PC-9 (cell line): ENCODE results near the gene AP3B1. TPM values are rescaled to one million over a fixed set of nuclear protein-coding genes. Genes with fewer than 3 reads are reported as not detected.

Experiments
- BruUV-seq: library from RNA; stranded (reverse); fragments of 400-500 nt; replicated peaks from 2 replicates; lab custom pipeline; 2021; lab: Mats Ljungman, UMichigan
- CTCF ChIA-PET: fragments of 300-600 bp; sonication (Branson Sonifier 250); formaldehyde crosslinking; loops from one replicate; lab custom pipeline; 2022; ENCODE audit warnings: antibody characterized with exemption; lab: Charles Lee
- POLR2A ChIA-PET: fragments of 300-600 bp; sonication (Branson Sonifier 250); formaldehyde crosslinking; loops from one replicate; lab custom pipeline; 2022; ENCODE audit warnings: antibody characterized with exemption; ENCODE audit not compliant: unreplicated experiment; lab: Charles Lee
- DNase-seq, 2 experiments: peaks; one replicate each; pipeline versions ENCODE4 v3.0.0 to v3.0.0-alpha.2; 2015 to 2022; ENCODE audit warnings: mixed read lengths in 1 of 2
- H2AFZ ChIP-seq: fragments of 200-600 bp; sonication (generic); 2 replicates; pipeline ENCODE4 v1.8.1; 2017; ENCODE audit warnings: antibody characterized with exemption
- H3F3A ChIP-seq: fragments of 200-600 bp; sonication (generic); 2 replicates; pipeline ENCODE4 v1.8.1; 2017; ENCODE audit warnings: antibody characterized with exemption, mild to moderate bottlenecking, low read depth; ENCODE audit not compliant: insufficient read depth
- H3K27ac ChIP-seq: fragments of 200-600 bp; sonication (generic); 2 replicates; pipeline ENCODE4 v1.6.1; 2016; ENCODE audit warnings: mixed run types
- H3K27me3 ChIP-seq: fragments of 200-600 bp; sonication (generic); 2 replicates; pipeline ENCODE4 v1.6.1; 2016; ENCODE audit warnings: low read depth, mixed run types; ENCODE audit not compliant: insufficient read depth
- H3K36me3 ChIP-seq: fragments of 200-600 bp; sonication (generic); 2 replicates; pipeline ENCODE4 v1.6.1; 2016; ENCODE audit warnings: low read depth, mixed run types
- H3K4me1 ChIP-seq: fragments of 200-600 bp; sonication (generic); replicated peaks from 2 replicates; pipeline ENCODE4 v1.6.1; 2016; ENCODE audit warnings: mixed run types; ENCODE audit not compliant: insufficient read depth
- H3K4me2 ChIP-seq: fragments of 200-600 bp; sonication (generic); 2 replicates; pipeline ENCODE4 v1.6.1; 2017; ENCODE audit warnings: mixed run types
- H3K4me3 ChIP-seq: fragments of 200-600 bp; sonication (generic); 2 replicates; pipeline ENCODE4 v1.6.1; 2016; ENCODE audit warnings: mixed run types
- H3K79me2 ChIP-seq: fragments of 200-600 bp; sonication (generic); 2 replicates; pipeline ENCODE4 v1.6.1; 2017; ENCODE audit warnings: low read depth, mixed run types
- H3K9me2 ChIP-seq: fragments of 200-600 bp; sonication (generic); 2 replicates; pipeline ENCODE4 v1.8.1; 2017; ENCODE audit warnings: mild to moderate bottlenecking; ENCODE audit not compliant: insufficient read depth
- H3K9me3 ChIP-seq: fragments of 200-600 bp; sonication (generic); 2 replicates; pipeline ENCODE4 v1.8.1; 2016; ENCODE audit warnings: low read depth; ENCODE audit not compliant: insufficient read depth
- H4K20me1 ChIP-seq: fragments of 200-600 bp; sonication (generic); 2 replicates; pipeline ENCODE4 v1.8.1; 2017; ENCODE audit not compliant: insufficient read depth
- EZH2 ChIP-seq: fragments of 200-600 bp; sonication (generic); IDR thresholded peaks from 2 replicates; pipeline ENCODE4 v1.8.0; 2017; ENCODE audit warnings: antibody characterized with exemption, low read depth
- intact Hi-C: fragments of 100-400 bp; cut with micrococcal nuclease; formaldehyde crosslinking; loops from one replicate; pipeline ENCODE4 v1.10.0; 2022; ENCODE audit not compliant: unreplicated experiment
- total RNA-seq: library from RNA; stranded (reverse); gene quantifications from 2 replicates; pipeline ENCODE4 v1.2.3, GENCODE V29; 2021
- TF ChIP-seq, protein P1 (sequence below): fragments of 200-600 bp; sonication (generic); conservative IDR thresholded peaks from 2 replicates; pipeline ENCODE4 v1.6.1; 2017; ENCODE audit warnings: mixed run types, antibody characterized with exemption, mild to moderate bottlenecking, moderate library complexity

Gene AP3B1
- total RNA-seq, 1 experiment from 2014 or later = 44.0 TPM

- Histone ChIP-seq H3K27me3 (no peaks in the 10 kb centered on the region), H3K9me2 (no peaks in the 10 kb centered on the region), H3K79me2 (peaks cover 28% of the 10 kb centered on the region), H2AFZ (no peak overlapping the region), H3K27ac (no peak overlapping the region), H4K20me1 (peaks cover 10% of the 10 kb centered on the region), H3K4me2 (no peak overlapping the region), H3K4me3 (no peak overlapping the region), H3F3A (no peaks in the 10 kb centered on the region), H3K9me3 (no peaks in the 10 kb centered on the region), H3K36me3 (no peaks in the 10 kb centered on the region), H3K4me1 (no peaks in the 10 kb centered on the region)
- TF ChIP-seq, protein P1, sequence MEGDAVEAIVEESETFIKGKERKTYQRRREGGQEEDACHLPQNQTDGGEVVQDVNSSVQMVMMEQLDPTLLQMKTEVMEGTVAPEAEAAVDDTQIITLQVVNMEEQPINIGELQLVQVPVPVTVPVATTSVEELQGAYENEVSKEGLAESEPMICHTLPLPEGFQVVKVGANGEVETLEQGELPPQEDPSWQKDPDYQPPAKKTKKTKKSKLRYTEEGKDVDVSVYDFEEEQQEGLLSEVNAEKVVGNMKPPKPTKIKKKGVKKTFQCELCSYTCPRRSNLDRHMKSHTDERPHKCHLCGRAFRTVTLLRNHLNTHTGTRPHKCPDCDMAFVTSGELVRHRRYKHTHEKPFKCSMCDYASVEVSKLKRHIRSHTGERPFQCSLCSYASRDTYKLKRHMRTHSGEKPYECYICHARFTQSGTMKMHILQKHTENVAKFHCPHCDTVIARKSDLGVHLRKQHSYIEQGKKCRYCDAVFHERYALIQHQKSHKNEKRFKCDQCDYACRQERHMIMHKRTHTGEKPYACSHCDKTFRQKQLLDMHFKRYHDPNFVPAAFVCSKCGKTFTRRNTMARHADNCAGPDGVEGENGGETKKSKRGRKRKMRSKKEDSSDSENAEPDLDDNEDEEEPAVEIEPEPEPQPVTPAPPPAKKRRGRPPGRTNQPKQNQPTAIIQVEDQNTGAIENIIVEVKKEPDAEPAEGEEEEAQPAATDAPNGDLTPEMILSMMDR = no peak
- TF ChIP-seq EZH2 = no peak
- intact Hi-C loops = no loop called here
- CTCF ChIA-PET = no interaction called here
- BruUV-seq = no TSS peak
- POLR2A ChIA-PET = interaction anchor here (0.6 to 0.7 kb wide), 2 partner anchors 67 to 125 kb away, joined by 3 read pairs; no protein-coding TSS in a partner anchor
- no peak for DNase-seq
Measured at GRCh38 chr5:78274540-78275197, 19.8 kb downstream of the AP3B1 start.

DNA sequence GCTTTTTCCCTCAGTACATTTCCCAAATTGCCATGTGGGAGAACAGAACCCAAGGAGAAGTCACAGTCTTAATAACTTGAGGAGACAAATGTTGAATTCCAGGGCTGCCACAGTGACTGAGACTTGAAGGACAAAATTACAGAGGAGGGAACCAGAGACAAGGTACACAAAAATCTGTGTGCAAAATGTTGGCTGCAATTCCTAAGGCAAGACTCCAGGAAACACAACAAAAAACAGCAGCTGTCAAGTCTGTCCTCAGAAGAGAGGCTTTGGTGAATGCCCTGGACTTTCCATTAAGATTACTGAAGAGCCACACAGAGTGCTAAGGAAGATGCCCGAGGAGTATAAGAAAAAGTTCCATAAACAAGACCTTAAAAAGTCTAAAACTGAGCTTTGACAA lies 21.1 kb downstream of the AP3B1 start:
- H3K79me2 ChIP-seq = peaks cover 28% of the 10 kb centered on the region

DNA sequence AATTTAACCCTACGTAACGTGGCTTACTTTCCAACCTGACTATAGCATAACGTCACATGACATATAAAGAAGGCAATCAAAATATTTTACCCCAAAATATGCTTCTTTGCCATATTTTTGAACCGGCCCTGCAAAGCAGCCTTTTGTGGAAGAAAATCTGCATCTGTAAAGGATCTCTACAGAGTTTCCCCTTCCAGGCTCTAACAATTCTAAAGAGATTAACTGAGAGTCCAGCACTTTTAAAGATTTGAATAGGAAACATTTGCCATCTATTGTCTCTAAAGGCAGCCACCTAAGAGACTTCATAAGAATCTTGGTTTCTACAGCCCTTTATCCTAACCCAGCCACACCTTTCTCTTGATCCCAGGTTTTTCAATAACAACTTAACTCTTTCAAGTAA lies 22.7 kb downstream of the AP3B1 start:
- Histone ChIP-seq H3K36me3 (no peaks in the 10 kb centered on the region), H3K4me3 (no peak overlapping the region), H4K20me1 (0 out of 2 replicates have a peak, but pooled peaks cover 9% of the 10 kb centered on the region), H3K27ac (no peak overlapping the region), H2AFZ (no peak overlapping the region), H3K4me2 (no peak overlapping the region), H3K27me3 (no peaks in the 10 kb centered on the region), H3K4me1 (no peaks in the 10 kb centered on the region), H3K9me2 (no peaks in the 10 kb centered on the region), H3K9me3 (no peaks in the 10 kb centered on the region), H3F3A (no peaks in the 10 kb centered on the region), H3K79me2 (peaks cover 21% of the 10 kb centered on the region)
- ChIA-PET POLR2A (no interaction called here), CTCF (no interaction called here)
- intact Hi-C loops = no loop called here
- TF ChIP-seq EZH2 = no peak
- TF ChIP-seq, protein P1 = no peak
- no TSS peak for BruUV-seq
- DNase-seq = no peak

More for the DNA sequence above, 21.1 kb downstream of the AP3B1 start:
- no peaks in the 10 kb centered on the region for H3K9me3 ChIP-seq
- H3F3A ChIP-seq = no peaks in the 10 kb centered on the region
- DNase-seq = no peak
- H3K4me3 ChIP-seq = no peak overlapping the region
- peaks cover 14% of the 10 kb centered on the region; the same call in 1 of the 2 replicates for H4K20me1 ChIP-seq
- H3K9me2 ChIP-seq = no peaks in the 10 kb centered on the region
- no peaks in the 10 kb centered on the region for H3K36me3 ChIP-seq
- no peaks in the 10 kb centered on the region for H3K4me1 ChIP-seq
- no peak for TF ChIP-seq EZH2
- TF ChIP-seq, protein P1 = no peak
- intact Hi-C loops = no loop called here
- no TSS peak for BruUV-seq
- H3K4me2 ChIP-seq = no peak overlapping the region
- H3K27me3 ChIP-seq = no peaks in the 10 kb centered on the region
- no peak overlapping the region for H3K27ac ChIP-seq
- H2AFZ ChIP-seq = no peak overlapping the region
- POLR2A ChIA-PET = interaction anchor here (0.7 kb wide), 1 partner anchor 611 kb away, joined by 24 read pairs; no protein-coding TSS in a partner anchor
- CTCF ChIA-PET = interaction anchor here (0.6 to 0.7 kb wide), 2 partner anchors 16 to 542 kb away, joined by 4 to 12 read pairs; no protein-coding TSS in a partner anchor
